HUES64 (cell line): ENCODE data around the gene PFKFB3.

Source experiments
- H3K27ac ChIP-seq: 2 replicates; pipeline ENCODE4 v1.7.0; 2013; ENCODE audit warnings: low read depth, low read length, inconsistent platforms
- H3K27me3 ChIP-seq: 2 replicates; pipeline ENCODE4 v1.6.1; 2013; ENCODE audit warnings: mild to moderate bottlenecking, low read length; ENCODE audit not compliant: insufficient read depth
- H3K36me3 ChIP-seq: 2 replicates; pipeline ENCODE4 v1.6.1; 2013; ENCODE audit warnings: mild to moderate bottlenecking, low read length; ENCODE audit not compliant: insufficient read depth
- H3K4me1 ChIP-seq: 2 replicates; pipeline ENCODE4 v1.6.1; 2013; ENCODE audit warnings: mild to moderate bottlenecking, low read length, moderate library complexity; ENCODE audit not compliant: insufficient read depth
- H3K4me3 ChIP-seq: 2 replicates; pipeline ENCODE4 v1.5.1; 2013; ENCODE audit warnings: mild to moderate bottlenecking, low read length, moderate library complexity
- H3K9ac ChIP-seq: 2 replicates; pipeline ENCODE4 v1.6.1; 2013; ENCODE audit warnings: mild to moderate bottlenecking, low read depth, low read length
- H3K9me3 ChIP-seq: 2 replicates; pipeline ENCODE4 v1.6.1; 2013; ENCODE audit warnings: low read depth, low read length; ENCODE audit not compliant: insufficient read depth
- WGBS: fragments of 150-250, 120-280 bp; methylation state at CpG from one replicate; pipeline ENCODE4 v1.1.7; 2013; ENCODE audit warnings: missing lambda C conversion rate; 5-methylcytosine and 5-hydroxymethylcytosine counted together

Gene PFKFB3

GRCh38 chr10:6296828-6297251, 94.1 kb downstream of the PFKFB3 start:
- no peak overlapping the region for H3K4me3 ChIP-seq
- no peaks in the 10 kb centered on the region for H3K4me1 ChIP-seq
- H3K9me3 ChIP-seq: no peaks in the 10 kb centered on the region
- no peaks in the 10 kb centered on the region for H3K27me3 ChIP-seq
- H3K27ac ChIP-seq: no peak overlapping the region
- WGBS: 91% methylated on average over 3 of the region's 3 CpGs
- H3K9ac ChIP-seq: no peak overlapping the region
- no peaks in the 10 kb centered on the region for H3K36me3 ChIP-seq

- 94% methylated on average over 7 of the region's 7 CpGs for WGBS
- no peaks in the 10 kb centered on the region for H3K4me1 ChIP-seq
- no peaks in the 10 kb centered on the region for H3K9me3 ChIP-seq
- no peaks in the 10 kb centered on the region for H3K27me3 ChIP-seq
- H3K36me3 ChIP-seq: no peaks in the 10 kb centered on the region
- no peak overlapping the region for H3K9ac ChIP-seq
- no peak overlapping the region for H3K27ac ChIP-seq
- no peak overlapping the region for H3K4me3 ChIP-seq
These were observed 94.8 kb downstream of the PFKFB3 start for GRCh38 chr10:6297522-6297921.

- no peaks in the 10 kb centered on the region for H3K9me3 ChIP-seq
- H3K9ac ChIP-seq: no peak overlapping the region
- H3K27ac ChIP-seq: no peak overlapping the region
- H3K4me3 ChIP-seq: no peak overlapping the region
- 92% methylated on average over 2 of the region's 2 CpGs for WGBS
- H3K4me1 ChIP-seq: no peaks in the 10 kb centered on the region
- H3K36me3 ChIP-seq: no peaks in the 10 kb centered on the region
- no peaks in the 10 kb centered on the region for H3K27me3 ChIP-seq
These were observed 95.2 kb downstream of the PFKFB3 start for GRCh38 chr10:6297951-6298381.

- Histone ChIP-seq H3K4me3 (no peak overlapping the region), H3K4me1 (no peaks in the 10 kb centered on the region), H3K36me3 (no peaks in the 10 kb centered on the region), H3K27me3 (no peaks in the 10 kb centered on the region), H3K27ac (no peak overlapping the region), H3K9ac (no peak overlapping the region), H3K9me3 (no peaks in the 10 kb centered on the region)
- WGBS: 94% methylated on average over 5 of the region's 5 CpGs
These were observed 95.7 kb downstream of the PFKFB3 start for GRCh38 chr10:6298428-6298827.

GRCh38 chr10:6299234-6299633, 96.5 kb downstream of the PFKFB3 start:
- Histone ChIP-seq H3K27me3 (no peaks in the 10 kb centered on the region), H3K4me1 (no peaks in the 10 kb centered on the region), H3K27ac (no peak overlapping the region), H3K36me3 (no peaks in the 10 kb centered on the region), H3K9ac (no peak overlapping the region), H3K9me3 (no peaks in the 10 kb centered on the region), H3K4me3 (no peak overlapping the region)
- 68% methylated on average over 11 of the region's 11 CpGs for WGBS

GRCh38 chr10:6299743-6300105, 97.0 kb downstream of the PFKFB3 start:
- Histone ChIP-seq H3K36me3 (no peaks in the 10 kb centered on the region), H3K4me3 (no peak overlapping the region), H3K9me3 (no peaks in the 10 kb centered on the region), H3K27ac (no peak overlapping the region), H3K27me3 (no peaks in the 10 kb centered on the region), H3K9ac (no peak overlapping the region), H3K4me1 (no peaks in the 10 kb centered on the region)
- 89% methylated on average over 2 of the region's 2 CpGs for WGBS

GRCh38 chr10:6300106-6300783, 97.5 kb downstream of the PFKFB3 start:
- H3K27me3 ChIP-seq: no peaks in the 10 kb centered on the region
- H3K9me3 ChIP-seq: no peaks in the 10 kb centered on the region
- no peak overlapping the region for H3K4me3 ChIP-seq
- H3K27ac ChIP-seq: no peak overlapping the region
- no peak overlapping the region for H3K9ac ChIP-seq
- no peaks in the 10 kb centered on the region for H3K36me3 ChIP-seq
- 95% methylated on average over 14 of the region's 14 CpGs for WGBS
- H3K4me1 ChIP-seq: no peaks in the 10 kb centered on the region

- no peaks in the 10 kb centered on the region for H3K36me3 ChIP-seq
- no peaks in the 10 kb centered on the region for H3K9me3 ChIP-seq
- no peak overlapping the region for H3K27ac ChIP-seq
- no peaks in the 10 kb centered on the region for H3K27me3 ChIP-seq
- no peak overlapping the region for H3K4me3 ChIP-seq
- 94% methylated on average over 4 of the region's 5 CpGs for WGBS
- no peaks in the 10 kb centered on the region for H3K4me1 ChIP-seq
- H3K9ac ChIP-seq: no peak overlapping the region
These were observed 98.2 kb downstream of the PFKFB3 start for GRCh38 chr10:6300784-6301460.

GRCh38 chr10:6301488-6302075, 98.8 kb downstream of the PFKFB3 start:
- Histone ChIP-seq H3K4me3 (no peak overlapping the region), H3K36me3 (no peaks in the 10 kb centered on the region), H3K9me3 (no peaks in the 10 kb centered on the region), H3K27ac (no peak overlapping the region), H3K27me3 (no peaks in the 10 kb centered on the region), H3K9ac (no peak overlapping the region), H3K4me1 (no peaks in the 10 kb centered on the region)
- WGBS: 86% methylated on average over 7 of the region's 7 CpGs
